ENCODE results near the gene VAMP4. TPM values are rescaled to one million over a fixed set of nuclear protein-coding genes. Genes with fewer than 3 reads are reported as not detected.

VAMP4 gene
- total RNA-seq, 1 donor: 4.8 TPM

DNA sequence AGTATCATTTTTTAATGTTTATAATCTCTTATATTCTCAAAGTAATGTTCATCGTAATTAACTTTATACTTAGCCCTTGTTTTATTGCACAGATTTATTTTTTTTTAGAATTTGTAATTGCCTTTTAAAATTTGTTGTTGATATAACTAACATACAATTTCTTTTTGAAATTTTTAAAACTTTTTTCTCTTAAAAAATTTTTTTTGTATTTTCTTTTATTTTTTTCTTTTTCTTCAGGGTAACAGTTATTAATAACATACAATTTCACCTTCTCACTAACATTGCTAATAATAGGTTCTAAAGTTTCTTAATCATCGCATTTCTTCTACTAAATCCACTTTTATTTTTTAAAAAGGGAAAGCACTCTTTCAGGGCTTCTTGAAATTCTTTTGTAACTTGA lies 11.3 kb upstream of the VAMP4 start:
- no peak for DNase-seq (ENCODE audit: low read depth in 2 of 3, low spot score in 2 of 3)

DNA sequence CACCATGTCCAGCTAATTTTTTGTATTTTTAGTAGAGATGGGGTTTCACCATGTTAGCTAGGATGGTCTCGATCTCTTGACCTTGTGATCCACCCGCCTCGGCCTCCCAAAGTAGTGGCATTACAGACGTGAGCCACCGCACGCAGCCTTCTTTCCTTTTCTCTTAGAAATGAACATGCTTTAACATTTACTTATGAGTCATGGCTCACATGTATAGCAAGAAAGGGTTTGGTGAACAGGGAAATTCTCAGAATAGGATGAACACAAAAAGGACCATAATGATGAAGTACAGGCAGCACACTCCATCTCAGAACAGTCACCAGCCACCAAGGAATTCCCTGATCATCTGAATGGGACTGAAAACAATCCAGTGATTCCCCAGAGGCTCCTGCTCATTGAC lies 9.4 kb upstream of the VAMP4 start:
- DNase-seq (ENCODE audit: low read depth in 2 of 3, low spot score in 2 of 3): no peak

DNA sequence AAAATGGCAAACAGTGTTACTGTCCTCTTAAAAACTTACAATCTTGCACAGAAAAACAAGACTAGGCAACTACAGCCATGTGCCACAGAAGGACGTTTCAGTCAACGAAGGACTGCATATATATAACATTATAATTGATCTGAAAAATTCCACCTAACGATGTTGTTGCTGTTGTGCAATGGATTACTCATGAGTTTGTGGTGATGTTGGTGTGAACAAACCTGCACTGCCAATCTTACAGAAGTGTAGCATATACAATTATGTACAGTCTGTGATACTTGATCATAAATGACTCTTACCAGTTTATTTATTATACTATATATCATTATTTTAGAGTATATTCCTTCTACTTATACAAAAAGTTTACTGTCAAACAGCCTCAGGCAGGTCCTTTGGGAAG lies 6.8 kb upstream of the VAMP4 start:
- DNase-seq (ENCODE audit: low read depth in 2 of 3, low spot score in 2 of 3): no peak

DNA sequence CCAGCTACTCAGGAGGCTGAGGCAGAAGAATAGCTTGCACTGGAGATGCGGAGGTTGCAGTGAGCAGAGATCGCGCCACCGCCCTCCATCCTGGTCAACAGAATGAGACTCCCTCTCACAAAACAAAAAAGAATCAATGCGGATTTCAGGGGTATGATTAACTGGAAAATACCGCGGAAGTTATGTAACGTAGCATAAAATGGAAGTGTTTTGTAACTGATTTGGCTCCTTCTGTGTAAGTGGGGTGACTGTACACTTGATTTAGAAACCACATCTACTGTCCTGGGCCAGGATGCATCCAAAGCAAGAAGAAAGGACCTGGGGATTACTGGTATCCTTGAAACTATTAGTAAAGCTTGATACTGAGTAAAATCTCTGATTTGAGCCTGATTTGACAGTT lies 3.1 kb upstream of the VAMP4 start:
- no peak for DNase-seq (ENCODE audit: low read depth in 2 of 3, low spot score in 2 of 3)

DNA sequence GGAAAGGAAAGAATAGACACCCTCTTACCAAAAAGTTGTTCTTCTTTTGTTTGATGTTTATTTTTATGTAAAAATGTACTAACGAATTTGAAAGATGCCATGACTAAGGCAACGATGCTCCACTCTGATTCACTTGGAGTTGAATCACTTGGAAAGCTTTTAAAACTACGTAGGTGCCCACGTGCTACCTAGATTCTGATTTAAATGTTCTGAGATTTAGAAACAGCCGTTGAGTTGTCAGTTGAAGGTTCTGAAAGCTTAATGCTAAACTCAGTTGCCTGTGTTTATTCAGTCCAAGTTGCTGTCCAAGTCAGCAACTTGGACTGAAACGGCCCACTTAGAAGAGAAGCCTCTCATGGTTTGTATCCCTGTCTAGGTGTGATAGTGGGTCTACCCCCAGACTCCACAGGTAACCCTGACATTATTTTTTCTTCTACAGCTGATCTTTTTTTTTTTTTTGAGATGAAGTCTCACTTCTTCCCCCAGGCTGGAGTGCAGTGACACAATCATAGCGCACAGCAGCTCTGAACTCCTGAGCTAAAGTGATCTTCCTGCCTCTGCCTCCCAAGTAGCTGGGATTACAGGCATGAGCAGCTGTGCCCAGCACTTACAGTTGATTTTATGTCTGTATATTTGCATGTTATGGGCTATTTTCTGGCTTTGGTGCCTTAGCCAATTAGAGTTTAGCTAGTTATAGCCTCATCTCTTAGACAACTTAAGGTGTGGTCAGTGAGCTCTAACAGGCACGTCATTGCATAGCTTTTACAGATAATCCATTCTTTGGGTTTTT lies 1.4 kb upstream of the VAMP4 start:
- peak; percentile 10 to 21 (median 10) for DNase-seq (ENCODE audit: low read depth in 2 of 3, low spot score in 2 of 3)

DNA sequence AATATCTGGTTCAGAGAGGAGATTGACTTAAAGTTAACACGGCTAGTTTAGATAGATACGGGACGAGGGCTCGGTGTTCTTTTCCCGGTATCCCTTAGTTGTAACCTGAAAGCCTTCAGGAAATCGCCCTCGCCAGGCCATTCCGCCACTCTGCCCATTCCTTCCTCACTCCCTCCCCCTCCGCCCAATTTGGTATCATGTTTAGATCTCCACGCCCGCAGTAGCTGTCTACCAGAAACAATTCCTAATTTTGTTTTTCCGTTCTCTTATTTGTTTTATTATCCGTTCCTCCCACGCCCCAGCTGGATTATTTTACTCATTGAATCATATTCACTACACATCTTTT lies 685 bp upstream of the VAMP4 start:
- DNase-seq (ENCODE audit: low read depth in 2 of 3, low spot score in 2 of 3): no peak

DNA sequence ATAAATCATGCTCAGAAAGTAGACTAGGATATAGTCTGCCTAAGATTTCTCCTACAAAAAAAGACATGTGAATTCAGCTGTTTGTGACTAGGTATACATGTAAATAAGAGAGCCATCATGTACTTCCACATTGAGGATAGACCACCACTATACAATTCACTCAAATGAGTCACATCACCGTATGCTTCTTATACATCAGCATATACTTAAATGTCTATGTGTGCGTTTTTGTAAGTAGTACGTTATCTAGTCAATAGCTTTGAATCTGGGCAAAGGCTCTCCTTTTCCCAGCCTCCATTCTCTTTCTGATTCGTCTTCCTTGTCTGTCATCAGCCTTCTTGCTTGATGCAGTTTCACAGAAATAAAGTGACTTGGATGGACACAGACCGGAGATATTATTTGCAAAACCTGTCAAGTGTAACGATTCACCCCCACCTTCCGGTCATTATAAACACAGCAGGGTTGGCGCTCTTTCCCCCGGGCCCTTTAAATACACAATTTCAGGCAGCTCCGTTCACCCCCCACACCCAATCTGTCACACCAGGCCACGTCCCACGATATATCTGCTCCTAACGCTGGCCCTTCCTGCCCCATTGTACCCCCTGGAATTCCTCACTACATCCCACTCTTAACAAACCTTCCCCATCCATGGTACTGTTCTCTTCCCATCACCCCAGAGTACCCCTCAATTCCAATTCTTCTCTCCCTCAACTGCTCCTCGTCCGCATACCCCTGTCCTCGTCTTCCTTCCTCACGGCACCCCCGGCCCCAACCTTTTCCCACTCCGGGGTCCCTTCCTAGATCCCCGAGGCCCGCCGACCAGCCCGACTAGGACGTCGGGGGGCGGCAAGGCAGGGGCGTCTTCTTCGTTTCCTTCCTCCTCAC lies 636 bp downstream of the VAMP4 start:
- DNase-seq (ENCODE audit: low read depth in 2 of 3, low spot score in 2 of 3): peak; percentile 13 to 47 (median 46)

DNA sequence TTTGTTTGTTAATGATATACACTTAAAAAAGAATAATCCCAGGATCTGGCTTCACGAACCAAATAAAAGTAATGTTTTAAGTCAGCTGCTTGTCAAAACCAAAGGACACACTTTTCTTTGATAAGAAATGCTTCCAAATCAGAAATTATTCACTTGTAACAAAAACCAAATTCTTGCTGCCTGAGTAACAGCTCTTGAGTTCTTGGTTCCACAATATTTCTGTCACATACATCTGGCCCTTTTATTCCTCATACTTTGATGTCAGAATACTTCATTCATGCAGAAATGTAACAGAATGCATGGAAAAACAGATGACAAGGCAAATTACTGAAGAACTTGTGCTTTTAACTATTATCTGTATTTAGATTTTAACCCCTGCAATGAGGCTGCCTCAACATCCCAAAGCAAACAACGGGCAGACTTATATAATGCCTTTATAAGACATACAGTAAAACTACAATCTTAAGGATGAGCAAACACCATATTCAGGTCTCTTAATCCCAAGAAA lies 1.5 kb downstream of the VAMP4 start:
- no peak for DNase-seq (ENCODE audit: low read depth in 2 of 3, low spot score in 2 of 3)

DNA sequence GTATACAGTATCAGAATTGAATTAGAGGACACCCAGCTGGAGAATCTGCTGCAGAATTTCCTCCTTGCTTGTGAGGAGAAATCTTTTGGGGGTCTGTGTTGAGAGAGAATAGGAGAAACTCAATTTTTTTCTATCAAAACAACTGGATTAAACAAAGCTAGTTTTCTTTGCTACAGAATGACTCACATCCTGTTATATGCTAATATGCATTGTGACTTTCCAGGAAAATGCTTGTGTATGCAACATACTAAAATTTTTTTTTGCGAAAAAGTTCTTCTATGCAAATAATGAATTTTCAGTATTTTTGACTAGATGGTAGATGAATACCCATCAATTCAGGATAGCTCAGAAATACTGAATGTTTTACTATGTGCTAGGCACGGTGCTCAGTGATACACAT lies 2.2 kb downstream of the VAMP4 start:
- DNase-seq (ENCODE audit: low read depth in 2 of 3, low spot score in 2 of 3): peak in 1 of 3 donors; percentile 1

DNA sequence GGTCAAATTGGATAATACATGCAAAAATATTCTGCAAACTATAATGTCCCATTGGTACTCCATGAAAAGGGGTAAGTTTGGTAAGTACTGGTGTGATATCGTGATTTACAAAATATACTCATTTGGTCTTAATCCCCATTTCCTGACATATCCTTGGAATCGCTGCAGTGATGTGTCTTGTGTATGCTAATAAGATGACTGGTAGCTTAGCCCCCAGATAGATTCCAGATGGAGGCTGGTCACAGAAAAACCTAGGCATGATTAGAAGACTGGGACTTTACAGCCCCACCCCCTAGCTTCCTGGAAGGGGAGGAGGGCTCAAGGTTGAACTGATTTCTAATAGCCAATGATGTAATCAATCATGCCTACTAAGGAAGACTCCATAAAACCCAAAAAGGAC lies 3.0 kb downstream of the VAMP4 start:
- no peak for DNase-seq (ENCODE audit: low read depth in 2 of 3, low spot score in 2 of 3)

DNA sequence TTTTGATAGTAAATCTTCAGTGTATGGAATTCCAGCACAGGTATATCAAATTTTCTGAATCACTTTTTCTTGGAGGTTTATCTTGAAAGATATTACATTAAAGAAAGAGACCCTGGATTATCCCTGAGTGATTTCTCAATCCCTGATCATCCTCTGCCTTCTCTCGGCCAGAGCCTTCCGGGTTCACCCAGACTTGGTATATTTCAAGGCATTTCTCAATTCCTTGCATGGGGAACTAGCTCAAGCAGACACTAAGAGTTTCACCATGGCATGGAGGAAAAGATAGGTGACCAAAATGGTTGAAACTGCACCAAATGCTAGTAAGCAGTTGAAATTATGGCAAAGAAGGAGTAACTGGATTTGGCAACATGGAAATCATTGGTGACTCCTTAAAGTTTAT lies 5.7 kb downstream of the VAMP4 start:
- no peak for DNase-seq (ENCODE audit: low read depth in 2 of 3, low spot score in 2 of 3)

DNA sequence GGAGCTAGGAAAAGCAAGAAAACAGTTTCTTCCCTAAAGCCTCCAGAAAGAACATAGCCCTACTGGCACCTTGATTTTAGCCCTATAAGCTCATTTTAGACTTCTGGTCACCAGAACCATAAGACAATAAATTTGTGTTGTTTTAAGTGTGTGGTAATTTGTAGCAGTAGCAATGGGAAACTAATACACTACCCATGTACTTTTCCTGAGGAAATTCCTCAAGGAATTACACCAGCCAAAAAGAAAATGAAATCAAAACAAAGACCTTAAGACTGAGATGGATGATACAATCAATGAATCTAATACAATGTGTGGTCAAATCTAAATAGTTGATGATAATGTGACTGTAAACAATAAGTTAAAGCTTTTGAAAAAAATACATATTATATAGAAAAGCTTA lies 11.8 kb downstream of the VAMP4 start:
- no peak for DNase-seq (ENCODE audit: low read depth in 2 of 3, low spot score in 2 of 3)

DNA sequence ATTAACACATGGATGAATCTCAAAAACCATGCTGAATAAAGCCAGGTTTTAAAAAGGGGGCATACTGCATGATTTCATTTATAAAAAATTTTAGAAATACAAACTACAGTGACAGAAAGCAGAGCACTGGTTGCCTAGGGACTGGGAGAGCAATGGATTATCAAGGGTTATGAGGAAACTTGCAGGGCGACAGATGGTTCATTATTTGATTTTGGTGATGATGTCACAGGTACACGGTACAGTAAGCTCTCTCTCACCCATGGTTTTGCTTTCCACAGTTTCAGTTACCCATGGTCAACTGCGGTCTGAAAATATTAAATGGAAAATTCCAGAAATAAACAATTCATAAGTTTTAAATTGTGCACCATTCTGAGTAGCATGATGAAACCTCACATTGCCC lies 14.1 kb downstream of the VAMP4 start:
- no peak for DNase-seq (ENCODE audit: low read depth in 2 of 3, low spot score in 2 of 3)

DNA sequence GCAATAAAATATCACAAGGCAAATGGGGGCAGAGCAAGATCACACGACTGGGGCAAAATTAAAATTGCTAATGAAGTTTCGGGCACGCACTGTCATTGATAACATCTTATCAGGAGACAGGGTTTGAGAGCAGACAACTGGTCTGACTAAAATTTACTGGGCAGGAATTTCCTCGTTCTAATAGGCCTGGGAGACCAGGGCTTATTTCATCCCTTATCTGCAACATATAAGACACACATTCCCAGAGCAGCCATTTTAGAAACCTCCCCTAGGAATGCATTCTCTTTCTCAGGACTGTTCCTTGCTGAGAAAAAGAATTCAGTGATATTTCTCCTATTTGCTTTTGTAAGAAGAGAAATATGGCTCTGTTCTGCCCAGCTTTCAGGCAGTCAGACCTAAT lies 18.7 kb downstream of the VAMP4 start:
- peak in 1 of 3 donors; percentile 22 for DNase-seq (ENCODE audit: low read depth in 2 of 3, low spot score in 2 of 3)

DNA sequence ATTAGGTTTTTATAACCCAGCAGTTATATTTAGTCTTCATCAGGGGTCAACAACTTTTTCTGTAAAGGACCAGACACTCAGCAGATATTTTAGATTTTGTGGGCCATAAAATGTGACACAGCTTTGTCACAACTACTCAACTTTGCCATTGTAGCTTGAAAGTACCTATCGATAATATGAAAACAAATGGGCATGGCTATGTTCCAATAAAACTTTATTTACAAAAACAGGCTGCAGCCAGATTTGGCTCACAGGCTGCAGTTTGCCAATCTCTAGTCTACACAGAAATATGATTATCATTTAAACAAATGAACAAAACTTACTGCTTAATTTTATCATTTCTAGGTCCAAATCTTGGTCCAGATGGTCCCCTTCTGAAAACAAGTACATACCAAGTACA lies 23.0 kb downstream of the VAMP4 start:
- no peak for DNase-seq (ENCODE audit: low read depth in 2 of 3, low spot score in 2 of 3)

DNA sequence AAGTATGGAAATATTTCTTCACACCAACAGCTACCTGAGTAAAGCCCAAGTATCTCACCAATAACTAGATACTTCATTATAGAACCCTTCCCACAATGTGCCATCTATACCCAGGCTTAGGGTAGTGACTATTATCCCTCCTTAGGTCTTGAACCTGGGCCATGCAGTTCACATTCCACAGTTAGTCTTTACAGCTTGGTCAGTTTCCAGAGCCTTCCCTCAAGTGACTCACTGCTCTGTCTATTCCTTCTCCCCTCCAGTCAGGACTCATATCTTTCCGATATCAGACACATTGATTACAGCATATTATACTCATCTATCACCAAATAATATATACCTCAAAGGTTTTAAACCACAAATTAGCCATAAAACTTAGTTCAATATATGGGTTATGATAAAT lies 23.6 kb downstream of the VAMP4 start:
- DNase-seq (ENCODE audit: low read depth in 2 of 3, low spot score in 2 of 3): no peak

DNA sequence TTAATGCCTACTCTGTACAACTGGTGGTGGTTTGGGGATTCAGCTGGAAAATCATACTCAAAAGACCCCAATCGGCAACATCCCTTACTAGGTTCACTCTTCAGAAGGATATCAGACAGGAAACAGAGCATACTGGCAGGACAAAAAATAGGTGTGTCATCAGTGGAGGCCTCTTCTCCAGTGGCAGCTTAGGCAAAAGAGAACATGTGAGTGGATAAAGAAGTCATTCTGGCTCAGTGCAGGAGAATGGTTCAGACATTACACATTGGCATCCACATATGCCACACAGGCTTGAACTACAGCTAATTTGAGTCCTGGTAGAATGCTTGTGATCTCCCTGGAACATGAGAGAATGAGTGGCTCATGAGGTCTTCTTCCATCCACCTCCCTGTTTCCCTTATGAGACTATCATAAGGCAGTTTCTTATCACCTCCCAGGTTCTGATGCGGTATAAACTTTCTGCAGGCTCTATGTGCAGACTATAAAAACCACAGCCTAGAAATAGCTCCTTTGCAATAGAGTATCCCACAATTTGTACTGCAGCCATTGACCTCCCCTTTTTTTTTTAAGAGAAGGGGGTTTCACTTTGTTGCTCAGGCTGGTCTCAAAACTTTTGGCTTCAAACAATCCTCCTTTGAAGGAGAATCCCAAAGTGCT lies 24.7 kb downstream of the VAMP4 start:
- DNase-seq (ENCODE audit: low read depth in 2 of 3, low spot score in 2 of 3): no peak

DNA sequence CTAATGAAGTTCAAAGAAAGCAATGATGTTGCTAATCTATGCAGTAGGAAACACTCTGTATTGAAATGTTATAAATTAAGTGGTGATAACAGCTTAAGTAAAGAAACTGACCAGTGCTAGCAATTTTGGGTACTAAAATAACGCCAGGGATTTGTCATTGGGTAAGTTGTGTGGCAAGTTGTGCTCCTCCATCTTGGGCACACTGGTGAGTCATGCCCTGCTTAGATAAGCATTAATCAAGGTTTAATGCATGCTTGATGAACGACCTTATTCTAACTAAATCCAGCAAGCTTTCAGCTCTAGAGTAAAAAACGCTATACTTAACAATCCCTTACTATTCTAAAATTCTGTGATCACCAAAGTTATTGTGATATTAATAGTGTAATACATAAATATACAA lies 25.2 kb downstream of the VAMP4 start:
- DNase-seq (ENCODE audit: low read depth in 2 of 3, low spot score in 2 of 3): no peak

DNA sequence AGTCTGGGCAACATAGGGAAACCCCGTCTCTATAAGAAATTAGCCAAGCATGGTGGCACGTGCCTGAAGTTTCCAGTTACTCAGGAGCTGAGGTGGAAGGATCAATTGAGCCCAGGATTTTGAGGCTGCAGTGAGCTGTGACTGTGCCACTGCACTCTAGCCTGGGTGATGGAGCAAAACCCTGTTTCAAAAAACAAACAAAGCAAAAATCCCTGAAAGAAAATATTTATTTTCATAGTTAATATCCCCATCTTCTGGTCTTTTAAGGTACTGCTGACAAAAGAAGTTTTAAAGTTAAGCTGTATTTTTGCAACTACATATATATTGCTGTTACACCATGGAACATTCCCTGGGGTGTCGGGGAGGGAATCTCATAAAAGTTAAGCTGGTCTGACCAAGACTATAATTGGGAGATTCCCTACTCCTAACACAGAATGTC lies 26.0 kb downstream of the VAMP4 start:
- DNase-seq (ENCODE audit: low read depth in 2 of 3, low spot score in 2 of 3): peak in 1 of 3 donors; percentile 59

DNA sequence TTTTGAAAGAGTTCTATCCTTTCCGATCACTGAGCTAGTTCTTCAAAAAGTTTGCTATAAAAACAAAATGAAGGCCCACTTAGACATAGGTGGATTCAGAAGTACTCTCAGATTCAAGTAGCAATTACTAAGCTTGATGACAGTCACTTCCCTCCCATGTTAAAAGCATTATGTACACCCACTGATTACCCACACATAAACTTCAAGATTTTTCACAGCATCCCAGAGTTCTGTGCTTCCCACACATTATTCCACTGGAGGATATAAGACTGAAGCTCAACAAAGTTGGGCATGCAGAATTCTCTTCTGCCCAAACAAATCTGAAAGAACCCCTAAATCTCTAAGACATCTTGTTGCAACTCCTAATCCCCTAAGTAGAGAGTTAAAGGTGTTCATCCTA lies 29.5 kb downstream of the VAMP4 start:
- DNase-seq (ENCODE audit: low read depth in 2 of 3, low spot score in 2 of 3): no peak

DNA sequence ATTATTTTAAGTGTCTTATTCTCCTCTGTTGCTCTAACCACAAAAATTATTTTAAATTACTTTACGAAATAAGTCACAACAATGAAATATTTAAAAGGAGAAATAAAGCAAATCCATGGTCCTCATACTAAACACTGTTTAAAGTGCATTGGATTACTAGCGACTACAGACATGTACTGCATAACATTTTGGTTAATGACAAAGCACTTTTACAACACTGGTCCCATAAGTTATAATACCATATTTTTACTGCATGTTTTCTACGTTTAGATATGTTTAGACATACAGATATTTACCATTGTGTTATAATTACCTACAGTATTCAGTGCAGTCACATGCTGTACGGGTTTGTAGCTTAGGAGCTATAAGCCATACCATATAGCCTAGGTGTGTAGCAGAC lies 30.2 kb downstream of the VAMP4 start:
- DNase-seq (ENCODE audit: low read depth in 2 of 3, low spot score in 2 of 3): no peak
